OCI-LY3 (cell line): ENCODE data around the gene SLC25A51.

Experiments
- H2AFZ ChIP-seq: fragments of 200-600, 300-600 bp; shearing (Covaris generic); 2 replicates; pipeline ENCODE4 v1.6.0; 2014; ENCODE audit warnings: antibody characterized with exemption, low read depth, low read length
- H3K27ac ChIP-seq: fragments of 200-600, 300-600 bp; sonication (generic); 2 replicates; pipeline ENCODE4 v1.5.1; 2014; ENCODE audit warnings: mild to moderate bottlenecking, low read length, moderate library complexity, mixed read lengths
- H3K27me3 ChIP-seq: fragments of 200-600, 300-600 bp; sonication (generic); 2 replicates; pipeline ENCODE4 v1.6.1; 2014; ENCODE audit warnings: low read depth, low read length, mixed read lengths
- H3K36me3 ChIP-seq: fragments of 200-600, 300-600 bp; sonication (generic); replicated peaks from 2 replicates; pipeline ENCODE3; 2014; ENCODE audit warnings: low read depth, low read length, mixed read lengths
- H3K4me1 ChIP-seq: fragments of 300-600, 200-600 bp; sonication (generic); 2 replicates; pipeline ENCODE4 v1.6.1; 2014; ENCODE audit warnings: low read length, mixed read lengths
- H3K4me2 ChIP-seq: fragments of 200-600, 300-600 bp; sonication (generic); 2 replicates; pipeline ENCODE4 v1.6.1; 2014; ENCODE audit warnings: low read length, mixed read lengths
- H3K4me3 ChIP-seq: fragments of 300-600, 200-600 bp; sonication (generic); 2 replicates; pipeline ENCODE4 v1.5.1; 2014; ENCODE audit warnings: antibody characterized with exemption, mild to moderate bottlenecking, low read length, moderate library complexity
- H3K79me2 ChIP-seq: fragments of 300-600, 200-600 bp; shearing (Covaris generic); 2 replicates; pipeline ENCODE4 v1.6.1; 2014; ENCODE audit warnings: mild to moderate bottlenecking, low read length, mixed read lengths
- H3K9ac ChIP-seq: fragments of 300-600, 200-600 bp; shearing (Covaris generic); 2 replicates; pipeline ENCODE4 v1.6.0; 2014; ENCODE audit warnings: mild to moderate bottlenecking, low read length, moderate library complexity
- H3K9me3 ChIP-seq: fragments of 200-600, 300-600 bp; shearing (Covaris generic); 2 replicates; pipeline ENCODE4 v1.6.1; 2014; ENCODE audit warnings: low read length, mixed read lengths; ENCODE audit not compliant: insufficient read depth
- H4K20me1 ChIP-seq: fragments of 200-600, 300-600 bp; sonication (generic); 2 replicates; pipeline ENCODE4 v1.6.1; 2016; ENCODE audit warnings: low read length, mixed read lengths; ENCODE audit not compliant: insufficient read depth
- EZH2phosphoT487 ChIP-seq: fragments of 200-600 bp; shearing (Covaris generic); IDR thresholded peaks from 2 replicates; pipeline ENCODE4 v1.6.1; 2018; ENCODE audit warnings: antibody characterized with exemption, mixed run types, low read depth
- TF ChIP-seq, protein P1 (sequence below): fragments of 200-600, 300-600 bp; sonication (generic); IDR thresholded peaks from 2 replicates; pipeline ENCODE4 v1.5.1; 2014; ENCODE audit warnings: antibody characterized with exemption, low read length, low read depth

The SLC25A51 gene

GRCh38 chr9:37947471-37947870 is 43.5 kb upstream of the SLC25A51 start:
- no peak overlapping the region for H3K9ac ChIP-seq
- no peak overlapping the region for H2AFZ ChIP-seq
- TF ChIP-seq, protein P1, sequence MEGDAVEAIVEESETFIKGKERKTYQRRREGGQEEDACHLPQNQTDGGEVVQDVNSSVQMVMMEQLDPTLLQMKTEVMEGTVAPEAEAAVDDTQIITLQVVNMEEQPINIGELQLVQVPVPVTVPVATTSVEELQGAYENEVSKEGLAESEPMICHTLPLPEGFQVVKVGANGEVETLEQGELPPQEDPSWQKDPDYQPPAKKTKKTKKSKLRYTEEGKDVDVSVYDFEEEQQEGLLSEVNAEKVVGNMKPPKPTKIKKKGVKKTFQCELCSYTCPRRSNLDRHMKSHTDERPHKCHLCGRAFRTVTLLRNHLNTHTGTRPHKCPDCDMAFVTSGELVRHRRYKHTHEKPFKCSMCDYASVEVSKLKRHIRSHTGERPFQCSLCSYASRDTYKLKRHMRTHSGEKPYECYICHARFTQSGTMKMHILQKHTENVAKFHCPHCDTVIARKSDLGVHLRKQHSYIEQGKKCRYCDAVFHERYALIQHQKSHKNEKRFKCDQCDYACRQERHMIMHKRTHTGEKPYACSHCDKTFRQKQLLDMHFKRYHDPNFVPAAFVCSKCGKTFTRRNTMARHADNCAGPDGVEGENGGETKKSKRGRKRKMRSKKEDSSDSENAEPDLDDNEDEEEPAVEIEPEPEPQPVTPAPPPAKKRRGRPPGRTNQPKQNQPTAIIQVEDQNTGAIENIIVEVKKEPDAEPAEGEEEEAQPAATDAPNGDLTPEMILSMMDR = no peak
- TF ChIP-seq EZH2phosphoT487 = no peak
- no peaks in the 10 kb centered on the region for H3K27me3 ChIP-seq
- peaks cover 13% of the 10 kb centered on the region for H3K4me1 ChIP-seq
- H3K36me3 ChIP-seq = peaks cover 4% of the 10 kb centered on the region
- H4K20me1 ChIP-seq = no peaks in the 10 kb centered on the region
- H3K4me3 ChIP-seq = no peak overlapping the region
- H3K79me2 ChIP-seq = no peaks in the 10 kb centered on the region
- no peak overlapping the region for H3K27ac ChIP-seq
- no peak overlapping the region for H3K4me2 ChIP-seq
- no peaks in the 10 kb centered on the region for H3K9me3 ChIP-seq

DNA sequence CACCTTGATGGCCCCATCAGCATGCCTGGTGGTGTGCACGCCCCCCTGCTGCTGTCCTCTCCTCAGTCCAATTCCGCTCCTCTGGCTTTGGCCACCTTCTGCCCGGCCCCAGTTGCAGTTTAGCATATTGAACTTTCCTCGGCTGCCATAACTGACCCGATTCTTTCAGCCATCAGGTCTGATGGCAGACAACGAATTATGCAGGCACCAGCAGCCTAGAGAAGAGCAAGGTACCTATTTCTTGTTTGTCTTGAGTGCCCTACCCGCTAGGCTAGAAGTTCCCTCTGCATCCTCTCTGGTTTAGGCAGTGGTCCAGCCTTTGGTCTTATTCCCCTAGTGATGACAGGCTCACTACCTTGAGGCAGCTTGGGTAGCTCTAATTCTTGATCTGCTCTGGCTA is 43.0 kb upstream of the SLC25A51 start:
- H3K27me3 ChIP-seq = no peaks in the 10 kb centered on the region
- no peaks in the 10 kb centered on the region for H3K36me3 ChIP-seq
- H3K79me2 ChIP-seq = no peaks in the 10 kb centered on the region

GRCh38 chr9:37946041-37946440 is 42.1 kb upstream of the SLC25A51 start:
- H3K4me3 ChIP-seq = no peak overlapping the region
- H3K36me3 ChIP-seq = no peaks in the 10 kb centered on the region
- H3K4me1 ChIP-seq = no peaks in the 10 kb centered on the region
- H3K9ac ChIP-seq = no peak overlapping the region
- H3K27me3 ChIP-seq = no peaks in the 10 kb centered on the region
- no peak for TF ChIP-seq EZH2phosphoT487
- no peaks in the 10 kb centered on the region for H4K20me1 ChIP-seq
- no peaks in the 10 kb centered on the region for H3K79me2 ChIP-seq
- H3K9me3 ChIP-seq = no peaks in the 10 kb centered on the region
- no peak overlapping the region for H3K4me2 ChIP-seq
- H2AFZ ChIP-seq = no peak overlapping the region
- H3K27ac ChIP-seq = no peak overlapping the region

More for the DNA sequence above, 43.0 kb upstream of the SLC25A51 start:
- no peak overlapping the region for H2AFZ ChIP-seq
- H3K4me1 ChIP-seq = peaks cover 8% of the 10 kb centered on the region
- H3K9ac ChIP-seq = no peak overlapping the region
- H3K9me3 ChIP-seq = no peaks in the 10 kb centered on the region
- TF ChIP-seq EZH2phosphoT487 = no peak
- TF ChIP-seq, protein P1 = no peak
- no peak overlapping the region for H3K4me3 ChIP-seq
- no peaks in the 10 kb centered on the region for H4K20me1 ChIP-seq
- no peak overlapping the region for H3K4me2 ChIP-seq
- no peak overlapping the region for H3K27ac ChIP-seq

DNA sequence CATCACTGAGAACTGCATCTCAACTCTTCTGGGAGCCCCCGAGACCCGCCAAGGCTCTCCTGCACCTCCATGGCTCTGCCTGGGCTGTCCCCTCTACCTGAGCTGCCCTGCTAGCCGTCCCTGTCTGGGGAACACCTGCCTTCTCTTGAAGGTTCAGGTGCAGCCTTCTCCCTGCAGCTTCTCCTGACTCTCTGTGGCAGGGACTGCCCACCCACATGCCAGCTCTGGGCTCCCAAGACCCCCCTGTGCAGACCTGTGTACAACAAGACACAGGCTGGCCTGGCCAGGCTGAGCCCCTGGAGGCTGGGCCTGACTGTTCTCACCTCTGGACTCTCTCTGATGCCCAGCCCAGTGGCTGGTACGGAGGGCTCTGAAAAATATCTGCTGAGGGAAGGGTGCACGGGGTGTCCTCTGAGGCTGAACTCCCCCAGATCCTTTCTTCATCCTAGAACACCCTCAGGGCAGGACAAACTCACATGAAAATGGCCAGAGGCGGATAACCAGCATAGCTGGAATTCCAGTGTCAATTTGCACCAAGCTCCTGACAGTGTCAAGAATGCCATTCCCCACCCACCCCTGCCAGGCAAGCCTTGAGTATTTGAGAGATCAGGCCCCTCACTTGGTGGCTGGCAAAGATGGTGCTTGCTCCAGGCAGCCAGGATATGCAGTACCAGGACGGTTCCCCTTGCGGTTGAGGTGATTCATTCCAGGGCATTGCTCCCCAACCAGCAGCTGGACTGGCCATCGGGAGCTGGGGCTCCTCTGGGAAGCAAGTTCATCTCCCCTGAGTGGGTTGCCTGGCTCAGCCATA is 40.9 kb upstream of the SLC25A51 start:
- Histone ChIP-seq H3K79me2 (no peaks in the 10 kb centered on the region), H3K36me3 (no peaks in the 10 kb centered on the region), H3K4me1 (no peaks in the 10 kb centered on the region), H3K27me3 (no peaks in the 10 kb centered on the region), H3K4me2 (no peak overlapping the region), H3K9me3 (no peaks in the 10 kb centered on the region), H2AFZ (no peak overlapping the region), H3K9ac (no peak overlapping the region), H4K20me1 (no peaks in the 10 kb centered on the region), H3K27ac (no peak overlapping the region), H3K4me3 (no peak overlapping the region)
- TF ChIP-seq, protein P1 = no peak
- TF ChIP-seq EZH2phosphoT487 = no peak
